Stimulated activated CD8-positive, alpha-beta memory T cell treated with anti-CD3 and anti-CD28 coated beads, Interleukin-4, amount 100 ng/mL, for 24 hours (primary cell): Measurements from ENCODE around the gene MAGI2.
"Not testable (repeated sequence)": the region's sequence is repeated elsewhere in the genome, so short reads cannot be mapped to it uniquely, and the experiment has no call there.

ENCODE experiments used
- DNase-seq: peaks from one replicate; pipeline ENCODE4 v3.0.0-alpha.2; 2020; ENCODE audit warnings: low read depth

Gene MAGI2

DNA sequence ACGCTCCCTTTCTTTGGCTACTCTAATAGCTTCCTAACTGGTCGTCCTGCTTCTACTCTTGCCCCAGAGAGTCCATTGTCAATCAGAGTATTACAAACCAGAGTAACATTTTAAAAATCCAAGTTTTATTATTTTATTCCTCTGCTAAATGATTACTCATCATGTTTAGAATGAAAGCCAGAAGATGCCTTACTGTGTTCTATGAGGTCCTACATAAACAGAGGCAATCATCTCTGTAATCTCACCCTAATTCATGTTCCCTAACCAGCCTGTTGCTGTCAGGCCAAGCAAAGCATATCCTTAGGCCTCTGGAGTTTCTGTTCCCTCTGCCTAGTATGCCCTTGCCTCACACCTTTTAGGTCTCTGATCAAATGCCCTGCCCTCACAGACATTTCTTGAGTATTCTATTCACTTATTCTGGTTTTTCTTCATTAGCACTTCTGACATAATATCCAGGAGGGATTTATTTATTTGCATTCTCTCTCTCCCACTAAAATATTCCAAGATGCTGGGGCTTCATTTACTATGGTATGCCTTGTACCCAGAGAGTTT, 1157.3 kb downstream of the MAGI2 start:
- no peak for DNase-seq

DNA sequence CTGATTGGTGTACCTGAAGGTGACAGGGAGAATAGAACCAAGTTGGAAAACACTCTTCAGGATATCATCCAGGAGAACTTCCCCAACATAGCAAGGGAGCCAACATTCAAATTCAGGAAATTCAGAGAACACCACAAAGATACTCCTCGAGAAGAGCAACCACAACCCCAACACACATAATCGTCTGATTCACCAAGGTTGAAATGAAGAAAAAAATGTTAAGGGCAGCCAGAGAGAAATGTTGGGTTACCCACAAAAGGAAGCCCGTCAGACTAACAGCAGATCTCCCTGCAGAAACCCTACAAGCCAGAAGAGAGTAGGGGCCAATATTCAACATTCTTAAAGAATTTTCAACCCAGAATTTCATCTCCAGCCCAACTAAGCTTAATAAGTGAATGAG, 1164.0 kb downstream of the MAGI2 start:
- not testable (repeated sequence) for DNase-seq

DNA sequence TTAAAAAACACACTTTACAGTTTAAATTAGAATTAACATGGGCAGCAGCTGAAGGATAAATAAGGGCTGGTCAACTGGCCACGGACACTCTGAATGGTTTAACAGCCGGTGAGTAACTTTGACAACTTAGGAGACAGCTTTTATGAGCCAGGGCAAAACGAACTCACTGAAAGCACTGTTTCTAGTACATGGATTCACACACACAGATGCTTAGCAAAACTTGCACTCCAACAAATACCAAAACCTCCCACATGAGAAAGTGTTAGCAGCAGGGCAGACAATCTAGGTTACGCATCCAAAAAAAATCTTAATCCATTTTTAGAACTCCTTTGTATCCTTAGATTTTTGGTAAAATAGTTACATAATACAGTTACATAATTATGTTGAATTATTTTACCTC, 1168.5 kb downstream of the MAGI2 start:
- no peak for DNase-seq

DNA sequence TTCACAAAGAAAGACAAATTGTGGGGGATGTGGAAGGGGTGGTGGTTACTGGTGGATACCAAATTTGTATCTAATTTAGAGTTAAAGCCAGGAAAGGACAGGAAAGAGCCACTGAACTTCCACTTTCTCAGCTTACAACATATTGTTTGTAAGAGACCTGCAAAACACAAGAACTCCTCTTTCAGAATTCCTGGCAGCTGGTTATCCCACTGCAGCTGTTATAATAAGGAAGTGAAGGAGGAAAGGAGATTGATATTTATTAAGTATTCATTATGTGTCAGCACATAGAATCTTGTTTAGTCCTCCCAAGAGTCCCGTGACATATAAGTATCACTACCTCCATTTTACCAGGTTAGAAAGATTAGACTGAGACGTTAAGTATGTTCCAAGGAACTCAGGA, 1173.2 kb downstream of the MAGI2 start:
- DNase-seq, result no peak

DNA sequence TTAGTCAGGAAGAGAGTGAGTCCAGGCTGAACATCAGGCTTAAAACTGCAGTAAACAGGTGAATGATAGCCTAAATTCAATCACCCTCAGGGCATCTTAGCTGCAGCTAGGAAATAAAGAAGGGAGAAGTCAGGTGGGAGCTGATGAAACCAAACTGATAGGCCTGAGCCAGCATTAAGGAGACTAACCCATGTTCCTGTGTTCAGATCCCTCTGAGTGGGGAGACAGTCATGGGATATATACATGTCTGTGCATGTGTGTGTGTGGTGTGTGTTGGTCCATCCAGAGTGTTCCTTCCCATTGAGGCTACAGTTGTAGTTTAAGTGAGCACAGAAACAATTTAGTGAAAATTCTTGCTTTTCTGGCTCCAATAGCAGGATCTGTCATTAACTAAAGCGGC, 1174.0 kb downstream of the MAGI2 start:
- DNase-seq, result no peak

DNA sequence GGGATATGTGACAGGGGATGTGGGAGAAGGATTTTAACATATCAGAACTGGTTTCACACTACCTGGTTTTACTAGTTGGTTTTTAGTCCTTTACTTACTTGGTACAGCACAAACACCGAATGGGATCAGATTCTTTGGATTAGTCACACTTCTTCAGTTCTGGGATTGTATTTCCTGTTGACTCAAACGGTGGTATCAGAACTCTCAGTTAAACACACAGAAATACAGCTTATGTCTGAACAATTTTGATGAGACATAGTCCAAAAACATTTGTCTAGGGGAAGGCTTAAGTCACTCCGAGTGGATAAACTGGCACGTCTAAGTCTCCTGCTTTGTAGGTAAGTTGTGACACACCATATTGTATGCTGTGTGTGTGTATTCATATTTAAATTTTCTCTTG, 1174.4 kb downstream of the MAGI2 start:
- no peak for DNase-seq

DNA sequence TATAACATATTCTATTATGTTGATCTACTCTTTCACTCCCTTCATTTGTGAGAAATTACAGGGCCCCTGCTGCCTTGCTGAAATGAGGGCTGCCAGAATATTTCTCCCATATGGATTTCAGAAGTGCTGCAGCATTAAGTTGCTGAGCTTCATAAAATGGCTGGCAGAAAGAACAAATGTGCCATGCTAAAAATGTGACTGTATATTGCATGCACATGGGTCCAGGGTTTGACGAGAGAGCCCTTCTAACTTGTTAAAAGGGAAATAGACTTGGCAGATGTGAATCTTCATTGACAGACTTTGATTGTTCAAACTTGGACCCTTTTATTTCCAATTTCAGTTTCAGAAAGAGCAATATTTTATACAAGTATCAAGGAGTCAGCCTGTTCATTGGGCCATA, 1186.3 kb downstream of the MAGI2 start:
- DNase-seq, result no peak

DNA sequence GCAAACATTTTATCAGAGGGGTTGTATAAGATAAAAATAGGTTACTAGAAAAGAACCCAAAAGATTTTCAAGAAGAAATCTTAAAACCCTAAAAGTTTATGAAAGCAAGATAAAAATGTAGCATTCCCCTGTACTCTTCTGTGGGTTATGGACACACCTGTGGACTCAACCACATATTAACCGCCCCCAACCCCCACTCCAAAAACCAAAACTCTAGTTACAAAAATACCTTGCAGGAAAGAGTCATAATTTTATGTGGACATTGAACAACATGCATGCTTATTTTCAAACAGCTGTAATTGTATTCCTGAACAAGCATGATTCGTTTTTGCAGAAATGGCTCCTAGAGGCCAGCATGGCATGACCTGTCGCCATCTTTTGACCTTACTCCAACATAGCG, 1188.0 kb downstream of the MAGI2 start:
- DNase-seq, result no peak

DNA sequence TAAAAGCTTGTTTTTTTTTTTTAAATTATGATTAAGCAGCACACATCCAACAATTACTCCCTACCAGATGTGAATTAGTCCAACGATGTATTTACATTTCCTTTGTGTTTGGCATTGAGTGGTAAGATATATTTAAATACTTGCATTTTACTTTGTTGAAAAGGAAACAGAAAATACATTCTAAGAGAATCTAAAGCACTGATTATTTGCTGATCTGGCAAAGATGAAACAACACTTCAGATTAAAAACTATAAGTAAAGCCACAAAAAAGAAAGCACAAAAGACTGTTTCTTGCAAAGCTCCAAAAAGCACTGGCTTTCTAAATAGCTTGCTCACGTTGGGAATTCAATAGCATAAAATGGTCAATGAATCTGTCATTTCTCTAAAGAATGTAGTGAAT, 1188.4 kb downstream of the MAGI2 start:
- DNase-seq, result no peak

DNA sequence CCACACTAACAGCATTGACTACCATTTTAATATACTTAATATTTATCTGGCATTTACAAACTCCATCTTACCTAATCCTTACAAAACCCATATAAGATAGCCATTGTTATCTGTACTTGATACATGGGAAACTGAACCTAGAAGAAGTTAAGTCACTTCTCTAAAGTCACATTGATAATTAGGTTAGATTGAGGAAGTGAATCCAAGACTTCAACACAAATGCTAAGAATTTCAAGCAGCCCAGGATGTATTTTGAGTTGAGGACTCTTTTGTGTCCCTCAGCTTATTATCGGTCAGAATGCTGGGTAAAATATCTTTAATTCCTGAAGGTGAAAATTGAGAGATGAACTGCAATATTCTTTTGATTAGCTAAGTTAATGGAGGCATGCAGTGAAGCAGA, 1189.4 kb downstream of the MAGI2 start:
- DNase-seq, result no peak

DNA sequence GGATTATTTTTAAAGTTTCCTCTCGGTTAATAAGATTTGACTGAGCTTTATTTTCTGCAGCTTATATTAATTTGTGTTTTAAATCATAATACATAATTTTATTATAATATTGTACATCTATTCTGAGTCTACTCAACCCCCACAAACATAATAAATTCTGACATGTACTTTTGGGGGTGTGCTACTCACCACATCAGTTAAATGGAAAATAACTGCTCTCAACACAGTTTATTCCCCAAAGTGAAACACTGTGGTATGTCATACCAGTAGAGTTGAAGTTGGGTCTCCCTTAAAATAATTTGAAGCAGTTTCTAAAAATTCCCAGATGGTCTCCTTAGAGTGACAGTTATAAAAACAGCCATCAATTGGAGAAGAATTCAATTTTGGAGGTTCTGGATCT, 1191.7 kb downstream of the MAGI2 start:
- DNase-seq, result no peak

DNA sequence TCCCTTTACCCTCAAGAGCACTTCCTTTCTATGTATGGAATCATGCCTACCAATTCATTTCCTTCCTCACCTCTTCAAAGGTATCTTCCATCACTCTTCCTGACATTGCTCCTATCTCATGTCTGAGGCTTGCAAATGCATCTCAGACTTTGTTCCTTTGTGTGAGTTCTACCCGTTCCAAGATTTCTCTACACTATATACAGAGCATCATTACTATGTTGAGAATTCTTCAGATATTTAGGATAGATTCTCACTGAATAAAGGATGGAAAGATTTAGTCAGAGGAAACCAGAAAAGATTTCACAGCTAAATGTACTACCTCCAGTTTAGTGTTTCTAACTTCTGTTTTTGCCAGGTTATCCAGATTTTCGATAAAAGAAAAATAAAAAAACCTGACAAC, 1192.2 kb downstream of the MAGI2 start:
- no peak for DNase-seq

DNA sequence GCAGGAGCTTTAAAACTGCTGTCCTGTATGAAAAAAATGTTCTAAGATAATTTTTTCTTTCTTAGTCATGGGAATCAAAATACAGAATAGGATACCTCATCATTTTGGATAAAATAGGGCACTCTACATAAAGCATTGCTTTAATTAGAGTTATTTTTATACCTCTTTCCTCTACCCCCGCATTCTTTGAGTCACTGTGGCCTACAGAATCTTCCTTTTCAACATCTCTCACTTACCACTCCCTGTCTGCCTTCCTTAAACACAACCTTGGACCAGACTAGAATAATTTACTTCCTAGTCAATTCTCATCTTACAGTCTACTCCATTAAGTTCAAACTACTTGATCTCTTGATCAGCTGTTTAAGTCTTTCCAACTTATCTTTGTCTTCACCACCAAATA, 1192.6 kb downstream of the MAGI2 start:
- no peak for DNase-seq

DNA sequence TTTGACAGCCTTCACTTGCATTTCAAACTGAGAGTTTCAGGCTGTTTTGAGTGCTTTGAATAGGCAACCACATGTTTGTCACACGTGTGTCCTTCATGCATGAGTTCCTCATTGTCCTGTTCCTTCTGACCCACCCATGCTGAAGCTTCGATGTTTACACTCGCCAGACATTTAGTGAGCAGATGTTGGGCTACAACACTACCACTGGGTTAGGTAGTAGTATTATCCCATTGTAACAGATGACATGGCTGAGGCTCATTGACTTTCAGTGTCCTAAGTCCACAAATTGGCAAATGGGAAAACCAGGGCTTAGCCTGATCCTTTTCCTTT, 1198.8 kb downstream of the MAGI2 start:
- DNase-seq, result no peak

DNA sequence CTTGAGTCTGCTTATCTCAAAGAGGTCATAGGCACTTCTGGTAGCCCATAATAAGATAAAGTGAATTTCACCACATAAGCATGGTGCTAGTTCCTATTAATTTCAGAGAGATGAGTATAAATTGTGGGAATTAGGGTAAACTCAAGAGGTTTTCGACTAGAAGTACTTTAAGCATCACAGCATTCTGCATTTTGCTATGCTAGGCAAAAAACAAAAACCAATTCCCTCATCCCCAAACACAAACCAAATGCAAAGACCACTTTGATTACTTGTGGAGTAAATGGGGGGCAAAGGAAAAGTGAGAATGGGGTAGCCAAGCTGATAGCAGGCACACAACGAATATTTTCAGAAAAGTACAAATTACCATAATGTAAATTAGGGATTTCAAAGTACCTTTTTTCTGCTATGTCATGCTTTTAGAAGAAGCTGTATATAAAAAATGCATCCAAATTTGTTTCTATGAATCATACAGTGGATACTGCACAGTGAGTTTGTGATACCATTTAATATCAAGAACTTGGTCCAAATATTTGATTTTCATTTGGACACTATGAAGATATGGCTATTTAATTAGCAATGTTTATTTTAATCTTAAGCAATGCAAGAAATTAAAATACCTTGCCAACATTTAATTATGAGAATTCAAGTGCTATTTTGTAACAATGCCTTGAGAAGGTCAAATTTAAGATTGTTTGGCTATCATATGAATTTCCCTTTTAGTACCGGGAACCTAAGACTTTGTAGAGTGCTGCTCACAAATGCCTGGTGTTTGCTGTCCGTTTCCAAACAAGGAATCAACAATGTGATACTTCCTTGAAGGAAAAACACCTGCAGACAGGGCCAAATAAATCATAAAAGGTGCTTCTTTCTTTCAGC, 1199.4 kb downstream of the MAGI2 start:
- no peak for DNase-seq

DNA sequence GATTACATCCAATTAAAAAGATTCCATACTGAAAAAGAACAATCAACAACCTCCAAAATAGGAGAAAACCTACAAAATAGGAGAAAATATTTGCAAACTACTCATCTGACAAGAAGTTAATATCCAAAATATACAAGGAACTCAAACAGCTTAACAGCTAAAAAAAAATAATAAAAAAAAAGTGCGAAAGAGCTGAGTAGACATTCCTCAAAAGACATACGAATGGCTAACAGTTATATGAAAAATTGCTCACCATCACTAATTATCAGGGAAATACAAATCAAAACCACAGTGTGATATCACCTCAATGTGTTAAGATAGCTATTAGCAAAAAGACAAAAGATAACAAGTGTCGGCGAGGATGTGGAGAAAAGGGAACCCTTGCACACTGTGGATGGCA, 1204.6 kb downstream of the MAGI2 start:
- no peak for DNase-seq

DNA sequence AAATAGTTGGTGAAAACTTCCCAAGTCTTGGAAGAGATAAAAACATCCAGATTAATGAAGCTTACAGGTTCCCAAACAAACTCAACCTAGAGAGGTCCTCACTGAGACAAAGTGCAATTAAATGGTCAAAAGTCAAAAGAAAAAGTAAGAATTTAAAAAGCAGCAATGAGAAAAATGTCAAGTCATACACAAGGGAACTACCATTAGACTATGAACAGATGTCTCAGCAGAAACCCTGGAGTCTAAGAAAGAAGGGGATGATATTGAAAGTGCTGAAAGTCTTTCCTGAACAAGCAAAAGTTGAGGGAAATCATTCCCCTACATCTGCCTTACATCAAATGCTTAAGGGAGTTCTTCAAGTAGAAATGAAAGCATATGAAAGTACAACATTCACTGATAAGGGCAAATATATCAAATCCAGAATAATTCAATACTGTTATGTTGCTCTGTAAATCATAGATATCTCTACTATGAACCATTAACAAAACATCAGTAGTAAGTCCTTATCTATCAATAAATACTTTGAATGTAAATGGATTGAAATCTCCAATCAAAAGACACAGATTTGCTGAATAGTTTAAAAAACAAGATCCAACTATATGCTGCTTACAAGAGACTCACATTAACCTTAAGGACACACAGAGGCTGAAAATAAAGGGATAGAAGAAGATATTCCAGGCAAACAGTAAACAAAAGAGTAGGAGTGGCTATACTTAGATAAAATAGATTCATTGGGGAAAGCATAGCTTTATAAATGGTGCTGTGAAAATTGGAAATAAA, 1205.4 kb downstream of the MAGI2 start:
- no peak for DNase-seq

DNA sequence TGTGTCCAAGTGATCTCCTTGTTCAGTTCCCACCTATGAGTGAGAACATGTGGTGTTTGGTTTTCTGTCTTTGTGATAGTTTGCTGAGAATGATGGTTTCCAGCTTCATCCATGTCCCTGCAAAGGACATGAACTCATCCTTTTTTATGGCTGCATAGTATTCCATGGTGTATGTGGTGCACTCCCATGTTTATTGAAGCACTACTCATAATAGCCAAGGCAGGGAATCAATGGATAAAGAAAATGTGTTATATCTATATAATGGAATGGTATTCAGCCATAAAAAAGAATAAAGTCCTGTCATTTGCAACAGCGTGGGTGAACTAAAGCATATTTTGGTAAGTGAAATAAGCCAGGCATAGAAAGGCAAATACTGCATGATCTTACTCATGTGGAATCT, 1213.3 kb downstream of the MAGI2 start:
- not testable (repeated sequence) for DNase-seq

DNA sequence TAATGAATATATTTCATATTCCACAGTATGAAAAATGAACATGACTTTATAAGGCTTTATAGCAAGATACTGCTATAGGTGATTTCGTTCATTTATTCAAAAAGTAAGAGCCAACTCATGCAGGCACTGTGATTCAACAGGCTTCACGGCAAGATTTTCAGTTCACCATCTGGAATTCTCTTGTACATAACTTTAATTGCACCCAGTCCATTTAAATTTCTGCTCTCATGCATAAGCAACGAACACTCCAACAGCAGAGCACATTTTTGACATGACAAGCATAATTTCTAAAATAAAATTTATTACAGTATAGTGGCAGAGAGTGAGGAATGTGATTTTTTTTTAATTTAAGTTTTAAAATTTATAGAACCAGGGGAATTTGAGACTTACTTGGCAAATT, 1218.8 kb downstream of the MAGI2 start:
- DNase-seq, result no peak

DNA sequence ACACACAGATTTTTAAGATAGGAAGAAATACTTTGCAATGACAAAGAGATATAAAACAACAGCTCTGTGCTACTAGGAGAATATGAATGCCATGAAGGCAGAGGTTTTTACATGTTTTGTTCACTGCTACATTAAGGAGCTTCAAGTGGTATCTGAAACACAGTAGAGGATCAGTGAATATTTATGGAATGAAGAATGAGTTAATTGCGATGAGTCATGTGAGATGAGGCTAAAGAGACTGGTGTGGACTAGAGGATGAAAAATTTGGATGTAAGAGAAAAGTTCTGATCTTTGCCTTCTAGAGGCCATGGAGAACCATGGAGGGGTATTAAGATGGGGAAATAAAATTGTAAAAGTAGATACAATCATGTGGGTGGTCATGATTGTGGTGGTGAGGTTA, 1220.7 kb downstream of the MAGI2 start:
- no peak for DNase-seq

DNA sequence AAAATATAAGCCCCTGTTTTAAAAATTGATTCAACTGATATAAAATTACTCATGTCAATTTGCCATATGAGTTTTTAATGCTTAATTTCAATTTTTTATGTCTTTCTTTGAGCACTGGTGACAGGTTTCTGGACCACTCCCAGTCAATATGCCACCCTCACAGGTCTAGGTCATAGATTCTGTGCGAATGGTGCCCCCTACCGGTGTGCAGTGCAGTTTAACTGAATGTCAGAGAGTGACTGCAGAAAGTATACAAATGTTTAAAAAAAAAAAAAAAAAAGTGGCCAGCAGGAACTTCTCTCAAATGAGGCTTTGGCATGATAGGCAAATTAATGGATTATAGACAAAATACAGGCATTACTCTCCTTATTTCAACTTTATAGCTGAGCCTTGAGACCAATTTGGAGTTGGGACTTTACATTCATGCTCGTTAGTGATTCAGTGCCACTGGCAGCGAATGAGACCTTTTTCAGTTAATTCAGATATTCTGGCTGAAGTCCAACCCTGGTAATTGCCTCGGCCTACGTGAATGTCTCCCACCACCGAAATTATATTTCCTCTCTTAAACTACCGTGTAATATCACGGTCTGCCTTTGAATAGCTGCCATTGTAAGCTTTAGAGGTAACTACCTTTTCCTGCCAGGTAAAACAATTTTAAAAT, 1227.3 kb downstream of the MAGI2 start:
- DNase-seq, result no peak

DNA sequence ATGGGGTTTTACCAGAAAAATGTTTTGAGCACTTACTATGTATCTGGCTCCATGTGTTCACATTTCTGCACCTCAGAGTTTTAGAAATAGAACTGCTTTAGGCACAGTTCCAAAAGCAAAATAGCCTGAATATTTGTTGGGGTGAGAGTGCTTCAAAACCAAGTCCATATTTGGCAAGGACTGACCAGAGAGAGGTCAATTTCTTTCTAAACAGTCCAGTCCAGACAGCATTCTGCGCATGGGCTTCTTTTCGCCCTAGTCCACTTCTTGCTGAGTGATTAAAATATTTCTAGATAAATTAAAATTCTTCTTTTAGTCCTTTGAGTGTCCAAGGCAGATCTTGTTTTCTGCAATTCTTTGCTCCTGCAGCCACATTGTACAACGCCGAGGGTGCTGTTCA, 1227.9 kb downstream of the MAGI2 start:
- DNase-seq, result no peak

DNA sequence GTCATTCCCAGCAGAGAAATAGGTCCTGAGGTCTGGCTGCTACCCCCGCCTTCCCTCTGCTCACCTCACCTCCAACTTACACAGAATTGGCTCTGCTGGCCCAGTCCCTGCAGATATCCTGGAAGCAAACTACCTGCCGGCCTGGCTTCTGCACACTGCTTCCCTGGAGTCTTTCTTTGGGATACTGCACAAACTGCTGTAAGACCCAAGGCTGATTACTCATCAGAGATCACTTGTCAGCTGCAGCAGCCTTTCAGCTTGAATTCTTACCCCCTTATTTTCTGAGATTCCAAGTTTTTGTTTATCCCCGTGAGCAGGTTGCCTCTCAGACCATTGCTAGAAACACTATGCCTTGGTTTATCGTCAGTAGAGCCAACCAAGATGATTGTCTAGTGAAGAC, 1228.5 kb downstream of the MAGI2 start:
- no peak for DNase-seq
